AML-193 (cell line): ENCODE measurements around the gene NGEF.
"Not testable (repeated sequence)": the region's sequence is repeated elsewhere in the genome, so short reads cannot be mapped to it uniquely, and the experiment has no call there.

ENCODE experiments used
- DNase-seq, 2 experiments: peaks; one replicate each; lab custom pipeline; 2025; lab: John Stamatoyannopoulos, UW

NGEF gene, protein sequence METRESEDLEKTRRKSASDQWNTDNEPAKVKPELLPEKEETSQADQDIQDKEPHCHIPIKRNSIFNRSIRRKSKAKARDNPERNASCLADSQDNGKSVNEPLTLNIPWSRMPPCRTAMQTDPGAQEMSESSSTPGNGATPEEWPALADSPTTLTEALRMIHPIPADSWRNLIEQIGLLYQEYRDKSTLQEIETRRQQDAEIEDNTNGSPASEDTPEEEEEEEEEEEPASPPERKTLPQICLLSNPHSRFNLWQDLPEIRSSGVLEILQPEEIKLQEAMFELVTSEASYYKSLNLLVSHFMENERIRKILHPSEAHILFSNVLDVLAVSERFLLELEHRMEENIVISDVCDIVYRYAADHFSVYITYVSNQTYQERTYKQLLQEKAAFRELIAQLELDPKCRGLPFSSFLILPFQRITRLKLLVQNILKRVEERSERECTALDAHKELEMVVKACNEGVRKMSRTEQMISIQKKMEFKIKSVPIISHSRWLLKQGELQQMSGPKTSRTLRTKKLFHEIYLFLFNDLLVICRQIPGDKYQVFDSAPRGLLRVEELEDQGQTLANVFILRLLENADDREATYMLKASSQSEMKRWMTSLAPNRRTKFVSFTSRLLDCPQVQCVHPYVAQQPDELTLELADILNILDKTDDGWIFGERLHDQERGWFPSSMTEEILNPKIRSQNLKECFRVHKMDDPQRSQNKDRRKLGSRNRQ

DNA sequence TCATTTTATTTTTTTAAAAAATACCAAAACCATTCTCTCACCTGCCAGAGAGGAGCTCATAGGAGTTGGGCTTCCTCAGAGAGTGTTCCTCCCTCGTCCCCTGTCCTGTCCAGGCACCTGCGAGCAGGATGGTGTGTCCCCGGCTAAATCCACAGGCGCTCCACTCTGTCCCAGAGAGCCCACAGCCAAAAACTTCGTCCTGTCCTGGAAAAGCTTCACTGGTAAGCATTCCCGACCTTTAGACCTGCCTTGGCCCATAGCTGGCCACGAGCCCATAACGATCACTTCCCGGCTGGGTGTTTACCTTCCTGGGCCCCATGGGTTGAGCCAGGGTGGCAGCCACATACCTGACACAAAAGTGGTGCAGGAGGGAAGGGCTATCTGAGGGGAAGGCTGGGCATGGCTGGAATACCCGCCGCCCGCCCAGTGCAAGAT lies at the start of gene NGEF:
Gene NGEF (minus strand): TSS at position 230 of the 435 bp plus-strand sequence. CDS start 38,366 bp downstream, outside the sequence.
- DNase-seq = no peak

GRCh38 chr2:233062451-233062850 lies 49.4 kb upstream of the NGEF start:
- DNase-seq = no peak

DNA sequence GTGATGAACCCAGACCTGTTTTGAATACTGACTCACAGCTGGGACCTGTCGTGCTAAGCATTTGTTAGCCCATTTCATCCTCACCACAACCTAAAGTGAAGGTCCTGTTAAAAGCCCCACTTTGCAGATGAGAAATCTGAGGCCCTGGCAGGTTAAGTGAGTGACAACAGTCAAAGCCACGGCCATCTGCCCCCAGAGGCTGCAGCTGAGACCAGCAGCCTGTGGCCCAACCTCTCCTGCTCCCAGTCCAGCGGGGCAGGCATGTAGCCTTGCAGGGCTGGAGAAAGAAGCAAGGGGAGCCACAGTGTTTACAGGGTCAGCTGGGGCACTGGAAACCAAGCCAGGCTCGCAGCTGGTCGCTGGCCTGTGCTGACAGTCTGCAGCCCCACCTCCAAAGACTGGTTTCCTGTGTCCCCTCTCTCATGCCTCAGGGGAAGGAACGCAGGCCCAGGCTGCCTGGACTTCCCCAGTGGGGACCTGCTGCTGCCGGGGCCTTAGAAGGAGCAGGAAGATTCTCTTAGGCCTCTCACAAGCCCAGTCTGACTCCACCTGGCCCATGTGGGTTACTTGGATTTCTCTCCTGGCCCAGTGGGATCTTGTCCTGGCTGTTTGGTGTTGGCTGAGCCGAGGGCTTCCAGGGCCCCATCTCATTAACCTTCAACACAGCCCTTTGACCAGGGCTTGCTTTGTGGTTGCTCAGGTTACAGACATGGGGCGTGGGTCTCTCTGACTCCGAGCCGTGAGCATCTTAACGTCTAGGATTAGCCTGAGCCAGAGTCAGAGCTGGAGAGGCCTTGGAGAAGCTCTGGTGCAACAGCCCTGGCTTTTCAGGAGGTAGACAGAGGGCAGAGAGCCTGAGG lies 48.8 kb upstream of the NGEF start:
- DNase-seq = peak; percentile 58 to 69

- DNase-seq = peak in 1 of 2 experiments; percentile 37
Observed at GRCh38 chr2:233060980-233061590, 48.0 kb upstream of the NGEF start.

GRCh38 chr2:233060501-233060979 lies 47.5 kb upstream of the NGEF start:
- no peak for DNase-seq

DNA sequence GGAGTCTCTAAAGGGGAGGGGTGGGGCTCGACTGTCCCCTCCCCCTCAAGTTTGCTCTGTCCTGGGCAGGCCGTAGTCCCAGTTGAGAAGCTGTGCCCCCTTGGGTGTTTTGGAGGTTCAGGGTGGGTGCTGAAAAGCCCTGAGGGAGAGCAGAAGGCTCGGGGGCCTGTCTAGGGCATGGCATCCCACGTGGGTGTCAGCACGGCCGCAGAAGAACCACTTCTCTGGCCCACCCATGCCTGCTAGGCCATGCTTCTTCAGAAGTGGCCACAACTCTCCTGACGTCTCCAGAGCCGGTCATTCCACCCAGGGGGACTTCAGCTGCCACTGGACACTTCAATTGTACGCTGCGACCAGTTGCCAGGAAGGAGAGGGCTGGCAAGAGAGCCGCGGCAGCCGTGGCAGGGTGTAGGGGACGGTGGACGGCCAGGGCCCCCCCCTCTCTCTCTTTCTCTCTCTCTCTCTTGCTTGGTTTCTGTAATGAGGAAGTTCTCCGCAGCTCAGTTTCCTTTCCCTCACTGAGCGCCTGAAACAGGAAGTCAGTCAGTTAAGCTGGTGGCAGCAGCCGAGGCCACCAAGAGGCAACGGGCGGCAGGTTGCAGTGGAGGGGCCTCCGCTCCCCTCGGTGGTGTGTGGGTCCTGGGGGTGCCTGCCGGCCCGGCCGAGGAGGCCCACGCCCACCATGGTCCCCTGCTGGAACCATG lies 46.9 kb upstream of the NGEF start, which contains the start of gene INPP5D:
Gene INPP5D (plus strand): TSS at position 546 of the 704 bp plus-strand sequence. CDS start 137 bp downstream, at position 683.
- DNase-seq = peak; percentile 84 to 91

GRCh38 chr2:233059547-233059796 lies 46.4 kb upstream of the NGEF start:
- no peak for DNase-seq

DNA sequence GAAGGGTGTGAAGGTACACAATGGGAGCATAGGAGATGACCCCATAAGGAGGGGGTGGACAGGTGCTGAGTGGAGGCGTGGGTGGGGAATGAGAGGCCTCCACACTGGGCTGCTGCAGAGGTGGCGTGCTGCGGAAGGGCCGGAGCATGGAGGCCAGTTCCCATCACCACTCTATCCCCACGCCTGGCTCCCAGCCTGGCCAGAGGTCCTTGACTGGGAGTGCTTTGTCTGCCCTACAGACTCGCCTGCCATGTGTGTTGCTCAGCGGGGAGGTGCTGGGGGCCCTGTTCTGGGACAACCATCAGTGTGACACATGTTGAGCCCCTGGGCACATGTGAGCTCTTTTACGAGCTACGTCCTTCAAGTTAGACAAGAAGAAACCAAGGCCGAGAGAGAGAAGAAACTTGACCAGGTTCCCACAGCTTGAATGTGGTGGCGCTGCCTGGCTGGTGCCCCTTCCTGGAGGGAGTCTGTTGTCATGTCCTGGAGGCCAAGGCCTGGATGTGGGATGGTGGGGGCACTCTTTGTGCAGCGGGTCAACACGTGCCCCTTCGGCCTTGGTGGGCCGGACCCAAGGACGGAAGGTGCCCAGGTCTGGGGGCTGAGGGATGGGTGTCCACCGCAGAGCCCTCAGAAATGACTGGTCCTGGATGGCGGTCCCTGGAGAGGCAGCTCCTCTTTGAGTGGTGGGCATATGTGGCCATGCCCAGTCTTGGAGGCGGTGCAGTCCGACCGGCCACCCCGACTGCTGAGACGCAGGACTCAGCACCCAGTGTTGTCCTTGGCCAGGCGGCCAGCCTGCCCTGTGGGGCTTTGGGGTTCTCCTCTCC lies 45.9 kb upstream of the NGEF start:
- DNase-seq = no peak

- no peak for DNase-seq
Observed at GRCh38 chr2:233056961-233057605, 44.0 kb upstream of the NGEF start.

DNA sequence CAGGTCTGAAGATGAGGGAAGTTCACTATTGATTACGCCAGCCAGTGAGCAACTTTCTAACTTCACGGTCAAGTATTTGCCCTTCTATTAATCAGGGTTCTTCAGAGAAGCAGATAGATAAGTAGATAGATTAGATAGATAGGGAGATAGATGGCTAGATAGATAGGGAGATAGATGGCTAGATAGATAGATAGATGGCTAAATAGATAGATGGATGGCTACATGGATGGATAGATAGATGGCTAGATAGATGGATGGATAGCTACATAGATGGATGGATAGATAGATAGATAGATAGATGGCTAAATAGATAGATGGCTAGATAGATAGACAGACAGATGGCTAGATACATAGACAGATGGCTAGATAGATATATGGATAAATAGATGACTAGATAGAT lies 42.3 kb upstream of the NGEF start:
- DNase-seq = no peak

GRCh38 chr2:233053928-233054784 lies 41.1 kb upstream of the NGEF start:
- DNase-seq = peak; percentile 30 to 34

DNA sequence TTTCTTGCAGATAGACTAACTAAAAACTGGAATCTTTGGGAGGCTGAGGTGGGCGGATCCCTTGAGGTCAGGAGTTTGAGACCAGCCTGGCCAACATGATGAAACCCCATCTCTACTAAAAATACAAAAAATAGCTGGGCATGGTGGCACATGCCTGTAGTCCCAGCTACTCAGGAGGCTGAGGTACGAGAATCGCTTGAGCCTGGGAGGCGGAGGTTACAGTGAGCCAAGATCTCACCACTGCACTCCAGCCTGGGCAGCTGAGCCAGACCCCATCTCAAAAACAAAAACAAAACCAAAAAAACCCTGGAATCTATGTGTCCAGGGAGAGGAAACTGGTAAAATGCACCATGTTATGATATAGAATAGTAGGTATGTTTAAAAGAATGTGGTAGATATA lies 39.5 kb upstream of the NGEF start:
- not testable (repeated sequence) for DNase-seq

DNA sequence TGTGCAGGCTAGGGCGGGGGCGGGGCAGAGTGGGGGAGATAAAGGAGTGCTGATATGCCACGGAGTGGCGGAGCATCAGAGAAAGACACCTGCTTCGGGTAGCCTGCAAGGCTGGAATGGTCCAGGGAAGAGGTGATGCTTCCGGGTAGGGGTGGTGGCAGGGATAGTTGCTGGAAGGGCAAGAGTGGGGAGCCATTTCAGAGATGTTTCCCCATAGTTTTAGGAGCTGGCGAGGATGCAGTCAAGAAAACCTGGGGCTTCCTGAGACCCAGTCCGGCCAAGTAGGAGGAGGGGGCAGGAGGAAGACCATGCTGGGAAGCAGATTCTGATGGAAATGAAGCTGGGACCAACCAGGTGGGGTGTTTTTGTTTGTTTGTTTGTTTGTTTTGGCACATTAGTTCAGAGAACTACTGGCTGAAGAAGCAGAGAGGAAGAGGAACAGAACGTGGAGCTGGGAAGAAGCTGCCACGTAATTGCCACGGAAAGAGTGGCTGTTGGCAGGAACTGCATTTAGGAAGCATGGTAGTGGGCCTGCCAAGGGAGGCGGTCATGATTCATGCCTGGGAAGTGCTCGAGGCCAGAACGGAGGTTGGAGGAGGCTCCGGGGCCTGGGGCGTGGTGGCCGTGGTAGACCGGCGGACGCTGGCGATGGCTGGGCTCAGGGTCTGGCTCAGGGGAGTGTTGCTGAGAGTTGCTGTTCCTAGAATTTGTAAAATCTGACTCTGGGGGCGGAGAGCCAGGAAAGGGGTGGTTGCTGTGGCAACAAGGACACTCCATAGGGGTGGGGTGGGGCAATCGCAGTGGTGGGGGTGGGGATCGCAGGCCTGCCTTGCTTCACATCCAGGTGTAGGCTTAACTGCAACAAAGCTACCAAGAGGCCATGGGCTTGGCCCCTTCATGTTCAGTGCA lies 38.4 kb upstream of the NGEF start:
- DNase-seq = no peak

GRCh38 chr2:233049194-233049761 lies 36.2 kb upstream of the NGEF start:
- DNase-seq = no peak

- DNase-seq = no peak
Observed at GRCh38 chr2:233048569-233049193, 35.6 kb upstream of the NGEF start.

GRCh38 chr2:233047667-233048066 lies 34.6 kb upstream of the NGEF start:
- no peak for DNase-seq

- DNase-seq = no peak
Observed at GRCh38 chr2:233047206-233047605, 34.1 kb upstream of the NGEF start.
